ENCODE results near the gene LAMA3. TPM values are rescaled to one million over a fixed set of nuclear protein-coding genes. Genes with fewer than 3 reads are reported as not detected.

Gene LAMA3
- total RNA-seq, 2 donors from 2014 or later, result 5.6 to 6.7 TPM

- intact Hi-C loops (cut with DNase I), result no loop called here
- no peak for ATAC-seq
- no peak for DNase-seq
Measured at GRCh38 chr18:23986600-23987359, 297.5 kb downstream of the LAMA3 start.

GRCh38 chr18:23990474-23991410 lies 301.5 kb downstream of the LAMA3 start:
- ATAC-seq (no peak), DNase-seq (no peak)
- intact Hi-C loops (cut with DNase I), result loop anchor here in 1 of 2 donors (5.0 kb wide), 1 partner anchor 87 kb away; no protein-coding TSS in a partner anchor

GRCh38 chr18:23992089-23992940 lies 303.1 kb downstream of the LAMA3 start:
- ATAC-seq (peak; percentile 90 to 93), DNase-seq (peak; percentile 40)
- intact Hi-C loops (cut with DNase I), result loop anchor here in 1 of 2 donors (5.0 kb wide), 1 partner anchor 85 kb away; no protein-coding TSS in a partner anchor

GRCh38 chr18:23992941-23993280 lies 303.7 kb downstream of the LAMA3 start:
- intact Hi-C loops (cut with DNase I), result loop anchor here in 1 of 2 donors (5.0 kb wide), 1 partner anchor 84 kb away; no protein-coding TSS in a partner anchor
- no peak for ATAC-seq
- DNase-seq, result no peak

GRCh38 chr18:23994361-23994902 lies 305.2 kb downstream of the LAMA3 start:
- intact Hi-C loops (cut with DNase I), result loop anchor here in 1 of 2 donors (5.0 kb wide), 1 partner anchor 83 kb away; no protein-coding TSS in a partner anchor
- ATAC-seq, result peak; percentile 35 to 83
- peak; percentile 43 for DNase-seq

GRCh38 chr18:23995180-23995579 lies 305.9 kb downstream of the LAMA3 start:
- intact Hi-C loops (cut with DNase I), result no loop called here
- DNase-seq (no peak), ATAC-seq (no peak)

GRCh38 chr18:23998018-23998417 lies 308.8 kb downstream of the LAMA3 start:
- no peak for DNase-seq
- intact Hi-C loops (cut with DNase I), result no loop called here
- no peak for ATAC-seq

- intact Hi-C loops (cut with DNase I), result no loop called here
- DNase-seq (no peak), ATAC-seq (no peak)
Measured at GRCh38 chr18:23998820-23999219, 309.6 kb downstream of the LAMA3 start.

GRCh38 chr18:24000613-24001490 lies 311.6 kb downstream of the LAMA3 start:
- ATAC-seq, result no peak
- intact Hi-C loops (cut with DNase I), result no loop called here
- no peak for DNase-seq

- intact Hi-C loops (cut with DNase I), result no loop called here
- ATAC-seq (no peak), DNase-seq (no peak)
Measured at GRCh38 chr18:24002479-24002878, 313.2 kb downstream of the LAMA3 start.

GRCh38 chr18:24003288-24003687 lies 314.0 kb downstream of the LAMA3 start:
- no peak for DNase-seq
- intact Hi-C loops (cut with DNase I), result no loop called here
- ATAC-seq, result no peak

GRCh38 chr18:24003903-24004640 lies 314.8 kb downstream of the LAMA3 start:
- intact Hi-C loops (cut with DNase I), result no loop called here
- DNase-seq (no peak), ATAC-seq (no peak)

Other genes with a start within 250 kb of the LAMA3 start
- gene RIOK3, start 236.2 kb upstream of the LAMA3 start, total RNA-seq, result 10 to 100 TPM; 42.4 to 49.1 TPM
- 10 to 100 TPM; 12.8 to 18.6 TPM for gene RMC1, start 185.9 kb upstream of the LAMA3 start, total RNA-seq
- gene NPC1, start 102.9 kb upstream of the LAMA3 start, total RNA-seq, result 10 to 100 TPM; 17.1 to 29.7 TPM
- 1 to 10 TPM; 4.7 to 8.5 TPM for gene ANKRD29, start 26.5 kb upstream of the LAMA3 start, total RNA-seq

Measured in left cardiac atrium (tissue), 4 donors.